ENCODE data around the gene ZCCHC3.
"Not testable (repeated sequence)": the region's sequence is repeated elsewhere in the genome, so short reads cannot be mapped to it uniquely, and the experiment has no call there.

ZCCHC3 gene

DNA sequence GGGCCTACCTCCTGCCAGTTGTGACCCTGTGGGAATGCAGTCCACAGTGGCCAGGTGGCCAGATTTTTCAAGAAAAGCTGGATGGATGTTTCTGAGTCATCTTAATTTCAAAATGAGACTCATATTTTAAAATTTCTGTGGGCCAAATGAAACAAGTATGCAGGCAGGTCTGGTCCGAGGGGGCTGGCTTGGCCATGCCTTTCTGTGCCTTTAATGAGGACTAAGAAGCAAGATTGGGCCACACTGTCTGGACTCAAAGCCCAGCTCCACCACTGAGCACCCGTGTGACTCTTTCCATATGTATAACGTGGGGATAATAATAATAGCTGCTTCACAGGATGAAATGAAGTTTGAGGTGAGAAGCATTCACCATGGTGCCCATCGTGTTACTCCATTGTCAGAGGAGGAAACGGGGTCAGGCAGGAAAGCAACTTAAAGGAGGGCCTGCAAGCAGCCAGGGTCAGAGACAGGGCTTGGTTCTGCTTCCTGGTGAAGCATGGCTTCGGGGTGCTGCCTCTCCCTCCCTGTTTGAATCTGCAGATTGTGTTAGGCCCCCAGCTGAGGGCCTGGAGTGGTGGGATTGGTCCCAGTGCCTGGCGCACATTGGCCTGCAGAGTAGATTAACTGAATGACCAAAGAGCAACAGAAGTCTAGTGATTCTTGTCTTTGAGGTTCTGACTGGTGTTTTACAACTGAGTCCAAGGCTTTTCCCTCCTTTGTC lies 31.8 kb downstream of the ZCCHC3 start:
- H3K4me1 ChIP-seq (ENCODE audit: control insufficient read depth in 1 of 2, insufficient read depth in 2 of 2, low read length in 2 of 2) = peaks cover 0 to 30% of the 10 kb centered on the region in 2 donors
- peaks cover 0 to 6% of the 10 kb centered on the region in 2 donors for H3K36me3 ChIP-seq (ENCODE audit: control insufficient read depth in 1 of 2, insufficient read depth in 2 of 2, low read length in 2 of 2)
- H3K4me3 ChIP-seq (ENCODE audit: low read depth in 1 of 2, low read length in 2 of 2) = no peak overlapping the region
- no peak overlapping the region for H3K27ac ChIP-seq (ENCODE audit: low read length)
- no peaks in the 10 kb centered on the region for H3K27me3 ChIP-seq (ENCODE audit: low read depth, low read length)
- no peaks in the 10 kb centered on the region for H3K9me3 ChIP-seq (ENCODE audit: control insufficient read depth in 1 of 2, low read length in 2 of 2)

DNA sequence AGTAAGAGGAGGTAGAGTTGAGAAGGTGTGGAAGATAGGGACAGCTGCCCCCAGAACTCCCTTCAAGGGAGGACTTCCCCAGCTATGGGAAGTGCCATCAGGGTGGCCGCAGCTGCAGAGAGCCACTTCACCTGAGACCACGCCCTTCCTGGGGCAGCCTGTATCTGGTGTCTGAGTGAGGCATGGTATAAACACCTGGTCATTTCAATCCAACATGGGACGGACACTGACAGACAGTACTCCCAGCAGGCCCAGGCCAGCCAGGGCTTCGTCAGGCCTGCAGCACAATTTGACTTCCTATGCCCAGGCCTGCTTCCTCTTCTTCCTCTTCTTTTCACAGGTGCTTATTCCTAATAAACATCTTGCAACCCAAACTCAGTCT lies 32.5 kb downstream of the ZCCHC3 start:
- no peaks in the 10 kb centered on the region for H3K9me3 ChIP-seq (ENCODE audit: control insufficient read depth in 1 of 2, low read length in 2 of 2)
- H3K4me1 ChIP-seq (ENCODE audit: control insufficient read depth in 1 of 2, insufficient read depth in 2 of 2, low read length in 2 of 2) = peaks cover 0 to 30% of the 10 kb centered on the region in 2 donors
- peaks cover 0 to 8% of the 10 kb centered on the region in 2 donors for H3K36me3 ChIP-seq (ENCODE audit: control insufficient read depth in 1 of 2, insufficient read depth in 2 of 2, low read length in 2 of 2)
- no peaks in the 10 kb centered on the region for H3K27me3 ChIP-seq (ENCODE audit: low read depth, low read length)
- H3K27ac ChIP-seq (ENCODE audit: low read length) = no peak overlapping the region
- no peak overlapping the region for H3K4me3 ChIP-seq (ENCODE audit: low read depth in 1 of 2, low read length in 2 of 2)

DNA sequence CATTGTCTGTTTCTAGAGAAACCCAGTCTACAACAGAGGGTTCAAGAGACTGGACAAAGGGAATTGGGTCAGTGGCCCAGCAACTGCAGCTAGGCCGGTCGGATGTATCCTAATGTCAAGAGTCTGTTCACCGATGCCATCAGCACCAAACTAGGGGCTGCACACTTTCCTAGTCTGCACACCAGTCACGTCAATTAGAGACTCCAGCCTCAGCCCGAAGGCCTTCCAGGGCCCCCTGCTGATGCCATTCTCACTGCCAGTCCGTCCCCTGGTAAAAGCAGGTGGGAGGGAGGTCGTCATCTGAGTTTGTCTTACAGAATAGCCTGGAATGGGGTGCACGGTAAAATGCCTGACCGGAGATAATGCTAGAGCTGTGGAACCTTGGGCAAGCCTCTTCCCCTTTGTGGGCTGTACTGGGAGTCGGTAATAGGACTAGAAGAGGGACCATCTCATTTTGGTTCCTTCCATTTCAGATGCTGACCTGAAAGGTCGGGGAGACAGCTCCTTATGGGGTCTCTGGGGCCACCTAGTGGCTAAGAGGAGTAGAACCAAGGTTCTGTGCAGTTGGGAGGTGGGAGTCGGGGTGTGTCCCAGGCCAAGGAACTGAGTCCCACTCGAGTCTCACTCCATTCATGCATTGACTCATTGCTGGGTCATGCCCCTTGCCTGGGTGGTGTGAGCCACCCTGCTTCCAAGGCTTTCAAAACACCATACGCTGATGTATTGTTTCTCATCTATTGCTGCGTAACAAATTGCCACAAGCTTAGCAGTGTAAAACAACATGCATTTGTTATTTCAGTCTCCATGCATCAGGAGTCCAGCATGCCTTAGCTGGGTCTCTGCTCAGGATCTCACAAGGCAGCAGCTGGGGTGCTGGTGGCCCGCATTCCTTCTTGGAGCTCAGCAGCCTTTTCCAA lies 33.1 kb downstream of the ZCCHC3 start:
- Histone ChIP-seq H3K27me3 (ENCODE audit: low read depth, low read length) (no peaks in the 10 kb centered on the region), H3K4me3 (ENCODE audit: low read depth in 1 of 2, low read length in 2 of 2) (no peak overlapping the region), H3K9me3 (ENCODE audit: control insufficient read depth in 1 of 2, low read length in 2 of 2) (no peaks in the 10 kb centered on the region), H3K4me1 (ENCODE audit: control insufficient read depth in 1 of 2, insufficient read depth in 2 of 2, low read length in 2 of 2) (peaks cover 0 to 30% of the 10 kb centered on the region in 2 donors), H3K27ac (ENCODE audit: low read length) (no peak overlapping the region), H3K36me3 (ENCODE audit: control insufficient read depth in 1 of 2, insufficient read depth in 2 of 2, low read length in 2 of 2) (peaks cover 0 to 8% of the 10 kb centered on the region in 2 donors)

DNA sequence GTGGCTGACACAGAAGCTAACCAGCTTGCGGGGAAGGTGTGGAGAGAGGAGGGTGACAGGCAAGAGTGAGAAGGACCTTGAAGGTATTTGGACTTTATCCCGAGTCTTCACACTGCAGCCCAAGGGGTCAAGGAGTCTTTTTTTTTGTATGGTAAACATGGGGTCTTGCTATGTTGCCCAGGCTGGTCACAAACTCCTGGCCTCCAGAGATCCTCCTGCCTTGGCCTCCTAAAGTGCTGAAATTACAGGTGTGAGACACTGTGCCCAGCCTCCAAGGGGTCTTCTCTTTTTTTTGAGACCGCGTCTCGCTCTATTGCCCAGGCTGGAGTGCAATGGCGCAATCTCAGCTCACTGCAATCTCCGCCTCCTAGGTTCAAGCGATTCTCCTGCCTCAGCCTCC lies 37.2 kb downstream of the ZCCHC3 start:
- Histone ChIP-seq H3K27me3 (ENCODE audit: low read depth, low read length) (no peaks in the 10 kb centered on the region), H3K27ac (ENCODE audit: low read length) (no peak overlapping the region), H3K4me3 (ENCODE audit: low read depth in 1 of 2, low read length in 2 of 2) (no peak overlapping the region)

DNA sequence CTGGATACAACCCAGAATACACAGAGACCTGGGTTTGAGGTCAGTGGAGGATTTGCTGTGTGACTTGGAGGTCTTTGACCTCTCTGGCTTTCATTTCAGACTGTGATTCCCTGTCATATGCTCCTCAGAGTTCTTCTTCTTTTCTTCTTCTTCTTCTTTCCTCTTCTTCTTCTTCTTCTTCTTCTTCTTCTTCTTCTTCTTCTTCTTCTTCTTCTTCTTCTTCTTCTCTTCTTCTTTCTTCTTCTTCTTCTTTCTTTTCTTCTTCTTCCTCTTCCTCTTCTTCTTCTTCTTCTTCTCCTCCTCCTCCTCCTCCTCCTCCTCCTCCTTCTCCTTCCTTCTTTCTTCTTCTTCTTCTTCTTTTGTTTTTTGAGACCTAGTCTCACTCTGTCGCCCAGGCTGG lies 38.7 kb downstream of the ZCCHC3 start:
- H3K27me3 ChIP-seq (ENCODE audit: low read depth, low read length); H3K36me3 ChIP-seq (ENCODE audit: control insufficient read depth in 1 of 2, insufficient read depth in 2 of 2, low read length in 2 of 2); H3K4me1 ChIP-seq (ENCODE audit: control insufficient read depth in 1 of 2, insufficient read depth in 2 of 2, low read length in 2 of 2); H3K9me3 ChIP-seq (ENCODE audit: control insufficient read depth in 1 of 2, low read length in 2 of 2); H3K4me3 ChIP-seq (ENCODE audit: low read depth in 1 of 2, low read length in 2 of 2); H3K27ac ChIP-seq (ENCODE audit: low read length): not testable (repeated sequence)

More for the DNA sequence above, 37.2 kb downstream of the ZCCHC3 start:
- Histone ChIP-seq H3K4me1 (ENCODE audit: control insufficient read depth in 1 of 2, insufficient read depth in 2 of 2, low read length in 2 of 2) (peaks cover 0 to 9% of the 10 kb centered on the region in 2 donors), H3K36me3 (ENCODE audit: control insufficient read depth in 1 of 2, insufficient read depth in 2 of 2, low read length in 2 of 2) (peaks cover 0 to 8% of the 10 kb centered on the region in 2 donors), H3K9me3 (ENCODE audit: control insufficient read depth in 1 of 2, low read length in 2 of 2) (no peaks in the 10 kb centered on the region)

DNA sequence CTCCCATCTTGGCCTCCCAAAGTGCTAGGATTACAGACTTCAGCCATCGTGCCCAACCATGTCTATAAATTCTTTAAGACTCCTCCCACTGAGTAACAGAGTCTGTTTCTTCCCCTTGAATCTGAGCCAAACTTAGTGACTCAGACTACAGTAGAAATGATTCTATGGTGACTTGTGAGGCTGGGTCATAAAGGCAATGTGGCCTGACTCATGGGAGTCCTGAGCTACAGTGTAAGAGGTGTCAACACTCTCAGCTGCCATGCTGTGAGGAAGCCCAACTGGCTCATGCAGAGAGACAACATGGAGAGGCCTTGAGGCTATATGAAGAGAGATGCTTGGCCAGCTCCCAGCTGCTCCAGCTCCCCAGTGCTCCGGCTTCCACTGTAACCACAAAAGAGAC lies 44.3 kb downstream of the ZCCHC3 start:
- Histone ChIP-seq H3K4me3 (ENCODE audit: low read depth in 1 of 2, low read length in 2 of 2) (no peak overlapping the region), H3K4me1 (ENCODE audit: control insufficient read depth in 1 of 2, insufficient read depth in 2 of 2, low read length in 2 of 2) (peaks cover 0 to 11% of the 10 kb centered on the region in 2 donors), H3K27ac (ENCODE audit: low read length) (no peak overlapping the region), H3K27me3 (ENCODE audit: low read depth, low read length) (no peaks in the 10 kb centered on the region), H3K9me3 (ENCODE audit: control insufficient read depth in 1 of 2, low read length in 2 of 2) (no peaks in the 10 kb centered on the region), H3K36me3 (ENCODE audit: control insufficient read depth in 1 of 2, insufficient read depth in 2 of 2, low read length in 2 of 2) (peaks cover 3 to 4% of the 10 kb centered on the region in 2 donors)

DNA sequence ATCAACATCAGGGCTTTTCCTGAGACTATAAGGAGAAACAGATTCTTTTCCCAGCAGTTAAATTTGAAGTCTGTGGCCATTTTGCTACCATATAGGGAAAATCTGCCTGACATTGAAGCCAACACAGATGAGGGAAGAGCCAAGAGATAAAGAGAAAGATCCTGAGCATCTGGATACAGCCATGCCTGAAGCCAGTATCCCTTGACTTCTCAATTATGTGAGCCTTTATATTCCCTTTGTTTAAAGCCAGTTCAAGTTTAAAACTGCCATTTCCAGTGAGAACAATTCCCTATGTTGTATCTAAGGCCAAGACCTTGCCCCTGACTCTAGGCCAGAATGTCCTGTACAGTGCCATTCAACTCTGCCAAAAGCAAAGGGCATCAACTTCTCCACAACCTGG lies 45.7 kb downstream of the ZCCHC3 start:
- no peaks in the 10 kb centered on the region for H3K27me3 ChIP-seq (ENCODE audit: low read depth, low read length)
- no peak overlapping the region for H3K27ac ChIP-seq (ENCODE audit: low read length)
- no peak overlapping the region for H3K4me3 ChIP-seq (ENCODE audit: low read depth in 1 of 2, low read length in 2 of 2)
- H3K4me1 ChIP-seq (ENCODE audit: control insufficient read depth in 1 of 2, insufficient read depth in 2 of 2, low read length in 2 of 2) = peaks cover 0 to 15% of the 10 kb centered on the region in 2 donors
- H3K36me3 ChIP-seq (ENCODE audit: control insufficient read depth in 1 of 2, insufficient read depth in 2 of 2, low read length in 2 of 2) = peaks cover 4 to 7% of the 10 kb centered on the region in 2 donors
- no peaks in the 10 kb centered on the region for H3K9me3 ChIP-seq (ENCODE audit: control insufficient read depth in 1 of 2, low read length in 2 of 2)

DNA sequence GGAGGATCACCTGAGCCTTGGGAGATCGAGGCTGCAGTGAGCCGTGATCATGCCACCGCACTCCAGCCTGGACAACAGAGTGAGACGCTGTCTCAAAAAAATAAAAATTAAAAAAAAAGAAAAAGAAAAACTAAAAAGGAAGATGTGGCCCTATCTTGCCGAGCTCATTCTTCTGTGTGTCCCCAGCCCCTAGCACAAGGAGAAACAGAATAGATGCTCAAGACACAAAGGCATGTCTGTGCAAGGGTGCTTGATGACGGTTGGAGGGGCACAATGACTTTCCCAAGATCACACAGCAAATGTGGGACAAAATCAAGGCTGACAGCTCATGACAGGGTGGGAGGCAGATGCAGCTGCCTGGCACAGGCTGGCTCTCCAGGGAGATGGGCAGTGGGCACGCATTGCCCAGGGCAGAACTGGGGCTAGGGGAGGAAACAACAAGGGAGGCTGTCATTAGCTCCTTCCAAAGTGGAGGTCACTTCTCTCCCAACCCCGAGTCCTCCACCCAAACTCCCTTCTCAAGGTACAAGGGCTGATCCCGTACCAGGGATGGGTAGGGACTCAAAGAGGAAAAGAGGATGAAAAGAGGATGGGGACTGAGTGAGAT lies 48.8 kb downstream of the ZCCHC3 start:
- peak overlapping the region; percentile 80 to 81 for H3K4me3 ChIP-seq (ENCODE audit: low read depth in 1 of 2, low read length in 2 of 2)
- no peaks in the 10 kb centered on the region for H3K9me3 ChIP-seq (ENCODE audit: control insufficient read depth in 1 of 2, low read length in 2 of 2)
- H3K27ac ChIP-seq (ENCODE audit: low read length) = peak overlapping the region; percentile 73

DNA sequence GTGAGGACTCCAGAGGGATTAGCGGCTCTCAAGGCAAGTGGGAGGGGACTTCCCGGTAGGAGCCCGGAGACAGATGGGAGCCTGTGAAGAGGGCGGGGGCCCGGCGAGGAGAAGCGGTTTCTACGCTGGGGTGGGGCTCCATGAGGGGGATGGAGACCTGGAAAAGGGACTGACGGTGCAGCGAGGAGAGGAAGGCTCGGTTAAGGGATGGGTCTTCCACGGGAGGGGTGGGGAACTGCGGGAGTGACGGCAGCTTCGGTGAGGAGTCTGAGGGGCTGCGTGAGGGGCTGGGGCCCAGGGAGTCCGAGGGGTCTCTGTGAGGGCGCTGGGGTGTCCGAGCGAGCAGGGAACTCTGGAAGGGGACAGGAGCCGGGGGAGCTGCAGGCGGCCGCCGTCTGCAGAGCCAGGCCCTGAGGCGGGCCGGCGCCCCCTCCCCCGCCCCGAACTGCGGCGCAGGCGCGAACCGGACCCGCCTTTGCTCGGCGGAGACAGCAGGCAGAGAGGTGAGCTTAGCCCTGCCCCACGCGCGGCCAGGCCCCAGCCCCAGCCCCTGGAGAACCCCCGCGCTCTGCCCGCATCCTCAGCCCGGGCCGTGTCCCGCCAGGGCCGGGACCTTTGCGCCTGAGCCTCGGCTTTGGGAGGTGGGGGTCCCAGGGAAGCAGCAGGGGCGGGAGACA lies 49.4 kb downstream of the ZCCHC3 start, which contains the start of gene NRSN2:
TSS of gene NRSN2 (plus strand) at position 472 of the 677 bp plus-strand sequence. CDS start 2,533 bp downstream, outside the sequence.
- H3K27me3 ChIP-seq (ENCODE audit: low read depth, low read length) = no peaks in the 10 kb centered on the region
- peak within 1 kb of the TSS; percentile 79 for H3K27ac ChIP-seq (ENCODE audit: low read length)

More for the DNA sequence above, 48.8 kb downstream of the ZCCHC3 start:
- no peaks in the 10 kb centered on the region for H3K27me3 ChIP-seq (ENCODE audit: low read depth, low read length)
- peaks cover 4 to 12% of the 10 kb centered on the region in 2 donors for H3K36me3 ChIP-seq (ENCODE audit: control insufficient read depth in 1 of 2, insufficient read depth in 2 of 2, low read length in 2 of 2)
- H3K4me1 ChIP-seq (ENCODE audit: control insufficient read depth in 1 of 2, insufficient read depth in 2 of 2, low read length in 2 of 2) = peaks cover 0 to 22% of the 10 kb centered on the region in 2 donors

DNA sequence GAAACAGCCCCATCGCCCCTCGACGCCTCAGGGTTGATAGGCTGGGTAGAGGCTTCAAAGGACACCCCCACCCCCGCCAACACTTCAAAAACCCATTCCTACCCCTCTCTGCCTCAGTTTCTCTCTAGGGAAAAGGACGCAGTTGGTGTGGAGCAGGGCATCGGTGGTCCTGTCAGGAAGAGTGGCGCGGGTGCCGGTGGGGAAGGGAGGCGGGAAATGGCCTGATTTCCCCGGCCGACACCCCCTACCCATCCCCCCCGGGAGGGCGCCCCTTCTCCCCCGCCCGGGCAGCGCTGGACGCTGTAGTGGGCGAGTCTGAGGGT lies 49.9 kb downstream of the ZCCHC3 start:
- H3K27ac ChIP-seq (ENCODE audit: low read length) = peak overlapping the region; percentile 72
- H3K36me3 ChIP-seq (ENCODE audit: control insufficient read depth in 1 of 2, insufficient read depth in 2 of 2, low read length in 2 of 2) = peaks cover 4 to 15% of the 10 kb centered on the region in 2 donors
- H3K9me3 ChIP-seq (ENCODE audit: control insufficient read depth in 1 of 2, low read length in 2 of 2) = no peaks in the 10 kb centered on the region
- H3K4me1 ChIP-seq (ENCODE audit: control insufficient read depth in 1 of 2, insufficient read depth in 2 of 2, low read length in 2 of 2) = peaks cover 0 to 22% of the 10 kb centered on the region in 2 donors
- H3K27me3 ChIP-seq (ENCODE audit: low read depth, low read length) = no peaks in the 10 kb centered on the region
- peak overlapping the region; percentile 80 to 81 for H3K4me3 ChIP-seq (ENCODE audit: low read depth in 1 of 2, low read length in 2 of 2)

More for the DNA sequence above, 49.4 kb downstream of the ZCCHC3 start, which contains the start of gene NRSN2:
- H3K4me1 ChIP-seq (ENCODE audit: control insufficient read depth in 1 of 2, insufficient read depth in 2 of 2, low read length in 2 of 2) = peaks cover 0 to 22% of the 10 kb centered on the region in 2 donors
- peak within 1 kb of the TSS; percentile 80 to 81 for H3K4me3 ChIP-seq (ENCODE audit: low read depth in 1 of 2, low read length in 2 of 2)
- no peaks in the 10 kb centered on the region for H3K9me3 ChIP-seq (ENCODE audit: control insufficient read depth in 1 of 2, low read length in 2 of 2)
- H3K36me3 ChIP-seq (ENCODE audit: control insufficient read depth in 1 of 2, insufficient read depth in 2 of 2, low read length in 2 of 2) = peaks cover 4 to 15% of the 10 kb centered on the region in 2 donors
